BJ (cell line): ENCODE measurements around the gene KIFAP3. TPM values are rescaled to one million over a fixed set of nuclear protein-coding genes. Genes with fewer than 3 reads are reported as not detected.
"Not testable (repeated sequence)": the region's sequence is repeated elsewhere in the genome, so short reads cannot be mapped to it uniquely, and the experiment has no call there.

Experiments
- CTCF ChIA-PET: fragments of 350-600 bp; formaldehyde crosslinking; extraction: SDS; loops from one replicate; lab custom pipeline; 2021; ENCODE audit warnings: antibody characterized with exemption, inconsistent platforms; lab: Yijun Ruan, JAX
- POLR2A ChIA-PET: fragments of 300-600 bp; sonication (Branson Sonifier 250); formaldehyde crosslinking; extraction: SDS; loops from one replicate; lab custom pipeline; 2021; ENCODE audit warnings: antibody characterized with exemption; lab: Charles Lee
- DNase-seq: peaks from one replicate; pipeline ENCODE4 v3.0.0-alpha.2; 2011; ENCODE audit warnings: low read depth
- H3K27me3 ChIP-seq: 2 replicates; pipeline ENCODE4 v1.6.0; 2011; ENCODE audit warnings: low read length; ENCODE audit not compliant: control insufficient read depth, insufficient read depth
- H3K36me3 ChIP-seq: 2 replicates; pipeline ENCODE4 v1.5.1; 2011; ENCODE audit warnings: low read length; ENCODE audit not compliant: control insufficient read depth, insufficient read depth
- H3K4me3 ChIP-seq: 2 replicates; pipeline ENCODE4 v1.5.1; 2011; ENCODE audit warnings: low read depth, mild to moderate bottlenecking, control low read depth, low read length
- polyA plus RNA-seq: library from polyadenylated mRNA; depleted of rRNA; stranded (reverse); fragments of >200 nt; gene quantifications from 2 replicates; pipeline ENCODE4 v1.2.3, GENCODE V29; 2011
- TF ChIP-seq, protein P1 (sequence below): IDR thresholded peaks from 2 replicates; pipeline ENCODE4 v1.5.1; 2011; ENCODE audit warnings: low read depth, mild to moderate bottlenecking, control low read depth, inconsistent platforms, low read length, moderate library complexity; ENCODE audit not compliant: insufficient read depth

The KIFAP3 gene
- polyA plus RNA-seq, 1 experiment = 6.1 TPM

DNA sequence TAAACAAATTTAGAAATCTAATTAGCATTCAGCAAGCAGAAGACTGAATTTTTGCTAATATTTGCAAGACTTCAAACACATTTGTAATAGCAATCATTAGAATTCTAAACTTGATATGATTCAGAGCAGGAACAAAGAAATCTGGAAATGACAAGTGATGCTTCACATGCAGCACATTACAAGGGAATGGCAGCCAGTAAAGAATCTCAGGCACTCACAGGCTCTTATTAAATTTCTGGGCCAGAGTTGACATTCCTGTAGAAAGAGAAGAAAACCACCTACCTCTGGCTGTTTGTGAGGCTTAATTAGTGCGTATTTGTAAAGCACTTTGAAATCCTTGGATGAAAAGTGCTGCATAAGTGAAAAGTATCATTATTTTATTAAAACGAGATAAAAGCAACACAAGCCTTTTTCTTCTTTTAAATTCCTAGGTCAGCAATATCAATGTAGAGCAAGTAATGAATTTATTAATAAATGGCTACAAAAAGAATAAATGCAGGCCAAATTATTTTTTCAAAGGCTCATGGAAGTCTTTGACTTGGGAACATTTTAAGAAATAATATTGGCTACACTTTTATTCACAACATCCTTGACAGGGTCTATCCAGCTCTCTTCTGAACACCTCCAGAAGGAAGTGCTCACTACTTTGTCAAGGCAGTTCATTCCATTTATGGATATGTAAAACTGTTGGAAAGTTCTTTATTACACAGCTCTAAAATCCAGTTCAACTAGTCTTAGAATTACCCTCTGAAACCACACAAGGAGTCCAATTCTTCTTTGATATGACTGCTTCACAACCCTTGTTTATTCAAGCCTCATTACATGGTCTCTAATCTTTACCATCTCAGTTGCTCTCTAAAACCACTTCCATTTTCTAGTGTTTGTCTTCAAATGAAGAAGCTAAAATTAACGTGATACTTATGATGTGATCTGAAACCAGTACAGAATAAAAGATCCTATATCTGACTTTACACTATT is 148.7 kb downstream of the KIFAP3 start:
- CTCF ChIA-PET = interaction anchor here (1.0 to 1.2 kb wide), 2 partner anchors 10 to 25 kb away, joined by 3 to 4 read pairs; no protein-coding TSS in a partner anchor
- no peak for DNase-seq
- POLR2A ChIA-PET = no interaction called here

DNA sequence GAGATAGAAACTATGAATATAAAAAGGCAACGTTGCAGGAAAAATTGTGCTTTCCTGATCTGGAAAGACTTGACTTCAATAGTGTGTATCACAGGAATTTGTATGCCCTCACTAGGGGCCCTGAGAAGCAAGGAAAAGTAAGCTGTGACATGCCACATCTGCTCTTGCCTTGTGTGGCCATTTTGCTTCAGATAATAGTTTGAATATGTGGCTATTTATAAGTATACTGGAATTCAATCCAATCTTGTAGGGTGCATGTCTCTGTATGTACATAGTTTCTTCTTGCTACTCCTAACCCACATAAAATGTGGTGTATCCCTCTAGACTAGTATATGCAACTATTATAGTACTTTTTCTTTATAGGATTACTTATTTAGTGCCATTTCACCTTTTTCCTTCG is 149.7 kb downstream of the KIFAP3 start:
- CTCF ChIA-PET = no interaction called here
- DNase-seq = no peak

More for the DNA sequence above, 148.7 kb downstream of the KIFAP3 start:
- TF ChIP-seq, protein P1, sequence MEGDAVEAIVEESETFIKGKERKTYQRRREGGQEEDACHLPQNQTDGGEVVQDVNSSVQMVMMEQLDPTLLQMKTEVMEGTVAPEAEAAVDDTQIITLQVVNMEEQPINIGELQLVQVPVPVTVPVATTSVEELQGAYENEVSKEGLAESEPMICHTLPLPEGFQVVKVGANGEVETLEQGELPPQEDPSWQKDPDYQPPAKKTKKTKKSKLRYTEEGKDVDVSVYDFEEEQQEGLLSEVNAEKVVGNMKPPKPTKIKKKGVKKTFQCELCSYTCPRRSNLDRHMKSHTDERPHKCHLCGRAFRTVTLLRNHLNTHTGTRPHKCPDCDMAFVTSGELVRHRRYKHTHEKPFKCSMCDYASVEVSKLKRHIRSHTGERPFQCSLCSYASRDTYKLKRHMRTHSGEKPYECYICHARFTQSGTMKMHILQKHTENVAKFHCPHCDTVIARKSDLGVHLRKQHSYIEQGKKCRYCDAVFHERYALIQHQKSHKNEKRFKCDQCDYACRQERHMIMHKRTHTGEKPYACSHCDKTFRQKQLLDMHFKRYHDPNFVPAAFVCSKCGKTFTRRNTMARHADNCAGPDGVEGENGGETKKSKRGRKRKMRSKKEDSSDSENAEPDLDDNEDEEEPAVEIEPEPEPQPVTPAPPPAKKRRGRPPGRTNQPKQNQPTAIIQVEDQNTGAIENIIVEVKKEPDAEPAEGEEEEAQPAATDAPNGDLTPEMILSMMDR = no peak
- Histone ChIP-seq H3K4me3 (no peak overlapping the region), H3K36me3 (no peaks in the 10 kb centered on the region), H3K27me3 (no peaks in the 10 kb centered on the region)

DNA sequence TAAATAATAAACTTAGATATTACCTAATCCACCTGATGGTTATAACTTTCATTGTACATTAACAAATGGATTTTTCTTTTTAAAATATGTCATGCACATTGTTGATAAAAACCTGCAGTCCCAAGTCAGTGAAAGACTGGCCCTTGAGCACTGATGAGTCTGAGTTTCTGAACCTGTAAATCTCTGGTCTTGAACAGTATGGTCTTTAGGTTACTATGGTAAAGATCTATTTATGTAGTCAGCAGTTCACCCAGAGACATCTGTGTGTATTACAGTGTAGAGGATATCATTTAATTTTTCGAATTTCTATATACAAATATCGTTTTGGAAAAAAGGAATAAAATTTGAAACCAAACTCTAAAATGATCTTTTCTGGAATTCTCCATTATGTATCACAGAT is 150.4 kb downstream of the KIFAP3 start:
- DNase-seq = no peak
- H3K4me3 ChIP-seq = no peak overlapping the region
- H3K27me3 ChIP-seq = no peaks in the 10 kb centered on the region
- CTCF ChIA-PET = no interaction called here
- no peaks in the 10 kb centered on the region for H3K36me3 ChIP-seq
- POLR2A ChIA-PET = no interaction called here
- TF ChIP-seq, protein P1 = no peak

More for the DNA sequence above, 149.7 kb downstream of the KIFAP3 start:
- H3K36me3 ChIP-seq = no peaks in the 10 kb centered on the region
- TF ChIP-seq, protein P1 = no peak
- H3K27me3 ChIP-seq = no peaks in the 10 kb centered on the region
- H3K4me3 ChIP-seq = no peak overlapping the region
- POLR2A ChIA-PET = no interaction called here

DNA sequence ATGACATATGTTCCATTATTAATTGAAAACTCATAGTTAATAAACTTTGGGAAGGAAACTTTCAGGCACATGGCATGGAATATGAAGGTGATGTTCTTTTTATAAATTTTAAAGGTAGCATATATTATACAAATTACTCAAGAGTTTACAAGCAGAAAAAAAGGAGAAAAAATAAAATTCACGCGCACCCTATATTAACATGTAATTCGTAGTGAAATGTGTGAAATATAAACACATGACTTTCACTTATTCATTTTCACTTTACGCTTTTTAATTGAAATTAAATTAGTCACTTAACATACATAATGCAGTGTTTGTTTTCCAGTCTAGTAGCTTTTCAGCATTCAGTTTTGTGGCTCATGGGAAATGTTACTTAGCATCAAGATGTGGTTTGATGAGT is 153.4 kb downstream of the KIFAP3 start:
- ChIA-PET CTCF (no interaction called here), POLR2A (no interaction called here)

DNA sequence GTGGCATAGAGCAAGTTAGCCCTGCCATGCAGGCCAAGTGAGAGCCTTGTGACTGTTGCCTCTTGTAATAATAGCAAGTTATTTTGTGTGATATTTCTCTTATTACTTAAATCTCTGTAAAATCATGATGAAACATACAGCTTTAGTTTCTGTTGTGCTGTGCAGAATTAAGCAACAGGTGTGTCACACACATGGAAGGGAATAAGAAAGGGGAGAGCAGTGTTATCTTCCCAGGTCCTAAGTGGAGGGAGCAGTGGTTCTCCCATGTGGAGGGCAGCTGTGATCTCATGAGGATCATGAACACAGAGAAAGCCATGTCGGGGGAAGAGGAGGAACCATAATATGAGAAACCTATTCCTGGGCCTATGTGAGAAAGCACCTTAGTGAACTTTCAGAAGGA is 155.6 kb downstream of the KIFAP3 start:
- Histone ChIP-seq H3K4me3 (no peak overlapping the region), H3K27me3 (no peaks in the 10 kb centered on the region), H3K36me3 (no peaks in the 10 kb centered on the region)
- ChIA-PET CTCF (interaction anchor here (1.5 kb wide), 1 partner anchor 10 kb away, joined by 4 read pairs; no protein-coding TSS in a partner anchor), POLR2A (no interaction called here)
- DNase-seq = no peak
- TF ChIP-seq, protein P1 = no peak

More for the DNA sequence above, 153.4 kb downstream of the KIFAP3 start:
- H3K36me3 ChIP-seq = no peaks in the 10 kb centered on the region
- TF ChIP-seq, protein P1 = no peak
- no peak for DNase-seq
- no peak overlapping the region for H3K4me3 ChIP-seq
- H3K27me3 ChIP-seq = no peaks in the 10 kb centered on the region

DNA sequence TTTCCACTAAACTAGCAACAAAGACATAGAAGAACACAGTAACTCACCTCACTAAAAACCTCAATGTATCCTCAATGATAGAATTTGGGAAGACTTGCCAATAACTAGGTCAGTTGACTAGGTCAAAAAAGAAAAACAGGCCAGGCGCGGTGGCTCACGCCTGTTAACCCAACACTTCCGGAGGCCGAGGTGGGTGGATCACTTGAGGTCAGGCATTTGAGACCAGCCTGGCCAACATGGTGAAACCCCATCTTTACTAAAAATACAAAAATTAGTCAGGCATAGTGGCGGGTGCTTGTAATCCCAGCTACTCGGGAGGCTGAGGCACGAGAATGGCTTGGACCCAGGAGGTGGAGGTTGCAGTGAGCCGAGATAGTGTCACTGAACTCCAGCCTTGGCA is 156.3 kb downstream of the KIFAP3 start:
- DNase-seq, H3K36me3 ChIP-seq, H3K27me3 ChIP-seq, POLR2A ChIA-PET, H3K4me3 ChIP-seq: not testable (repeated sequence)
- CTCF ChIA-PET = interaction anchor here (1.5 kb wide), 1 partner anchor 11 kb away, joined by 4 read pairs; no protein-coding TSS in a partner anchor
